ENCODE results near the gene MTFP1.

DNA sequence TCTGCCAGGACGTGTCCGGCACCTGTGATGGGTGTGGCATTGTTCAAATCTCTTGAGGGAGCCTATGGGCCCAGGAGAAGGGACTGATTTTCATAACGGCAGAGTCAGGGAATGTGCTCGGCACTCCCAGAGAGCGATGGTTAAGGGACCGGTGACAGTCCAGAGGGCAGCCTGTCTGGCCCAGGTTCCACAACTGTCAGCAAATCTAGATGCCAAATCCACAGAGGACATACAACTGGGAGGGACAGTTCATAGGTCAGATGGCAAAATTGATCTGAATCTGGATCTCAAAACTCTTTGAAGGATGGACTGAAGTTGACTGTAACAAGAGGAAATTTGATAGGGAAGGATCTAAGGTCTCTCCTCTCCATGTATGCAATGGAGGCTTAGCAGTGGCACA lies 21.3 kb upstream of the MTFP1 start:
- TF ChIP-seq, protein P1, sequence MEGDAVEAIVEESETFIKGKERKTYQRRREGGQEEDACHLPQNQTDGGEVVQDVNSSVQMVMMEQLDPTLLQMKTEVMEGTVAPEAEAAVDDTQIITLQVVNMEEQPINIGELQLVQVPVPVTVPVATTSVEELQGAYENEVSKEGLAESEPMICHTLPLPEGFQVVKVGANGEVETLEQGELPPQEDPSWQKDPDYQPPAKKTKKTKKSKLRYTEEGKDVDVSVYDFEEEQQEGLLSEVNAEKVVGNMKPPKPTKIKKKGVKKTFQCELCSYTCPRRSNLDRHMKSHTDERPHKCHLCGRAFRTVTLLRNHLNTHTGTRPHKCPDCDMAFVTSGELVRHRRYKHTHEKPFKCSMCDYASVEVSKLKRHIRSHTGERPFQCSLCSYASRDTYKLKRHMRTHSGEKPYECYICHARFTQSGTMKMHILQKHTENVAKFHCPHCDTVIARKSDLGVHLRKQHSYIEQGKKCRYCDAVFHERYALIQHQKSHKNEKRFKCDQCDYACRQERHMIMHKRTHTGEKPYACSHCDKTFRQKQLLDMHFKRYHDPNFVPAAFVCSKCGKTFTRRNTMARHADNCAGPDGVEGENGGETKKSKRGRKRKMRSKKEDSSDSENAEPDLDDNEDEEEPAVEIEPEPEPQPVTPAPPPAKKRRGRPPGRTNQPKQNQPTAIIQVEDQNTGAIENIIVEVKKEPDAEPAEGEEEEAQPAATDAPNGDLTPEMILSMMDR (IDR thresholded peaks at IDR 0.05; ENCODE audit: borderline replicate concordance, extremely low read depth, low read length, poor library complexity, severe bottlenecking) = no peak
- TF ChIP-seq EZH2 (IDR thresholded peaks at IDR 0.05; ENCODE audit: borderline replicate concordance, low read depth, low read length, severe bottlenecking) = no peak

Measured in DND-41 (cell line).